Kidney glomerular epithelial cell (primary cell): ENCODE data around the gene PPP1R37.

Experiments used
- DNase-seq: peaks from one replicate; lab custom pipeline; 2025; lab: John Stamatoyannopoulos, UW

PPP1R37 gene

DNA sequence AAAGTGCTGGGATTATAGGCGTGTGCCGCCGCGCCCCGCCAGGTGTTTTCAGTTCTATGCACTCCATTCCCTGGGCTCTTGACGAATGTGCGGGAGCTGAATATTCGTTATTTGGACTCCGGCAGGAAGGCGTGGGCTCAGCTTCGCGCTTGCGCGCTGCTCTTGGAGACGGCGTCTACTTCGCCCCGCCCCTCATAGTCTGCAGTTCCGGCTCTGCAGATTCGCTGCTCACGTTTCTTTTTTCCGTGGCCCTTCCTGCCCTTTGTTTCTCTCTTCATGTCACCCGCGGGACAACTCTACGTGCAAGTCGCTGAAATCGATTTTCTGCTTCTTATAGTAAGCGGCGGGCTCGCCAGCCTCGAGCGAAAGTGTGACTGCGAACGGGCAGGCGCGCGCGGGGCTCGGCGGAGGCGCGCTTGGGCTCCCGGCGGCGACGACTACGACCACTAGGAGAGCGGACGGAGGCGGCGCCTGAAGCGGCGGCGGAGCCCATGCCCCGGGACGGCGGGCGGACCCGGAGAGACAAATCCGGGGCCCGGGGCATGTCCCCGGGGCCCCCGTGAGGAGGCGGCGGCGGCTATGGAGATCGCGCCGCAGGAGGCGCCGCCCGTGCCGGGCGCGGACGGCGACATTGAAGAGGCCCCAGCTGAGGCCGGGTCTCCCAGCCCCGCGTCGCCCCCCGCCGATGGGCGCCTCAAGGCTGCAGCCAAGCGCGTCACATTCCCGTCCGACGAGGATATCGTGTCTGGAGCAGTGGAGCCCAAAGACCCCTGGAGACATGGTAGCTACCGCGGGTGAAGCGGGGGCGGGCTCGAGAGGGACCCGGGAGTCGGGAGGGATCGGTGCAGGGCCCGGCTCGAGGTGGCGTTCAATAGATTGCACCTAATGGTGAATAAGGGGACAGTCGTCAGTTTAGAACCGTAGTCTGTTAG lies at the start of gene PPP1R37:
TSS of gene PPP1R37 (plus strand) at position 433 of the 932 bp plus-strand sequence. CDS start at position 580, 147 bp downstream.
- DNase-seq = peak; percentile 94

GRCh38 chr19:45045671-45046353 lies 47.2 kb upstream of the PPP1R37 start:
- DNase-seq = no peak

GRCh38 chr19:45046355-45046754 lies 46.6 kb upstream of the PPP1R37 start:
- no peak for DNase-seq

GRCh38 chr19:45047188-45047797 lies 45.7 kb upstream of the PPP1R37 start:
- DNase-seq = no peak

DNA sequence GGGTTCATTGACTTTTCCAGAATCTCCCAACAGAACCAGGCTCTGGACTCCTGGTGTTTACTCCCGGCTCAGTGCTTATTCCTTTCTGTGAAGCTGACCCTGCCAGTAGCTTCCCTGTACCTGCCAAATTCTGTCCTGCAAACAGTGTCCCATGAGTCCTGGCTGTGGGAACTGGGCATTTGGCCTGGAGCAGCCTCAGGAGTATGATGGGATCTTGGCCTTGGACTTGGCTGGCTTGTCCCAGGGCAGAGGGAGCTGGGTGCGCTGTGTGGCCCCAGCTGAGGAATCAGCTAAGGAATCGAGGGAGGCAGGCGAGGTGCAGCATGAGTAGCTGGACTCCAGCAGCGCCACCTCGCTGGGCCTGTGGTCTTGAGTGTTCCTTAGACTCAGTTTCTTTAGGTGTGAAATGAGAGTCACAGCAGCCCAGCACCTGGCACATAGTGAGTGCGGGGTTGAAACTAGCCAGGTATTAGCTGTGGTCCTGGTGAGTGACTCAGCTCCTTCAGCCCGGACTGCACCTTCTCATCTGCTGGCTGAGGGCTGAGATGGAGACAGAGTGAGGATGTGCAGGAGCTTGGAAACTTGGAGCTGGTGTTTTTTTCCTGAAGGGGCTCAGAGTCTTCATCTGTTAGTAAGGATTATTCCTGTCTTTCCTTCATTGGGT lies 43.8 kb upstream of the PPP1R37 start:
- DNase-seq = no peak

DNA sequence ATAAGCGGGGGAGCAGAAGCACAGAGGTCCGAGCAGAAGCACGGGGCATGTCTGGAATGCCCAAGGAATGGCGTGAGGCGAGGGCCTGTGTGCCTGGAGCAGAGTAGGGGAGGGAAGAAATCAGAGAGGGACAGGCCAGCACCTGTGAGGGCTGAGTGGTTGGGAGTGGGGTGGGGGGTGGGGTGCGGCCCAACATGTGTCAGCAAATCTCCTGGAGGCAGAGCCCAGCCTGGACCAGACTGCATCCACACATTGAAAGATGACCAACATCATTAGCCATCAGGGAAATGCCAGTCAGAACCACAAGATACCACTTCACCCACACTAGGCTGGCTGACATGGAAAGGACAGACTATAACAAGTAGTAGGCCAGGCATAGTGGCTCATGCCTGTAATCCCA lies 42.9 kb upstream of the PPP1R37 start:
- DNase-seq = no peak

GRCh38 chr19:45051929-45052579 lies 40.9 kb upstream of the PPP1R37 start:
- DNase-seq = no peak

- DNase-seq = no peak
Measured at GRCh38 chr19:45056831-45057230, 36.1 kb upstream of the PPP1R37 start.

DNA sequence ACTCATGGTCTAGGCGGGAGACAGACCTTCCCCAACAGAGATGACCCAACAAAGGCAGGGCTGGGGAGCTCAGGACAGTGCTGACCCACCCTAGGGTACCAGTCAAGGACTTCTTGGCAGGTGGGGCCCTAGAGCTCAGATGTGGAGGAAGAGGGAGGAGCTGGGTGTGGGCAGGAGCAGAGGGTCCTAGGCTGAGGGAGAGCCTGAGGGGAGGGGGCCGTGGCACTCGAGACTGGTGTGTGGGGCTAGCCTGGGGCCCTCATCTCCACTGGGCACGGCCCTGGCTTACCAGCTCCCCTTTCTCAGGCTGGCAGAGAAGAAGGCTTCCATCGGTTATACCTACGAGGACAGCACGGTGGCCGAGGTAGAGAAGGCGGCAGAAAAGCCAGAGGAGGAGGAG lies 35.5 kb upstream of the PPP1R37 start:
- DNase-seq = no peak

DNA sequence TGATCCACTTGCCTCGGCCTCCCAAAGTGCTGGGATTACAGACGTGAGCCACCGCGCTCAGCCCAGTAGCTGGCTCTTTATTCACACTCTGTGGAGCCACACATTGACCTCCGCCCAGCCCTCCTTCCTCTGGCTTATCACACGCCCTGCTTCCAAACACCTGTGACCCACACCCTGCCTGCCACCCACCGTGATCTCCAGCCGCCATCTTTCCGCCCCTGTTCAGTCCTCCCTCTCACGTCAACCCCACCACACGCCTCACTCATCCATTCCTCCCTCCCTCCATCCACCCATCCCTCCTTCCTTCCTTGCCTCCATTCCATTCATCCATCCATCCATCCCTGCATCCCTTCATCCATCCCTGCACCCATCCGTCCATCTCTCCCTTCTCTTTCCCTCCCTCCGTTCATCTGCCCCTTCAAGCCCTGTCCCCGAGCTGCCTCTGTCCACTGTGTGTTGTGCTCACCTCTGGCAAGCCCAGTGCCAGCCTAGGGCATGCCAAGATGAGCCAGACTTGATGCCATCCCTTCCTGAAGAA lies 34.3 kb upstream of the PPP1R37 start:
- no peak for DNase-seq

DNA sequence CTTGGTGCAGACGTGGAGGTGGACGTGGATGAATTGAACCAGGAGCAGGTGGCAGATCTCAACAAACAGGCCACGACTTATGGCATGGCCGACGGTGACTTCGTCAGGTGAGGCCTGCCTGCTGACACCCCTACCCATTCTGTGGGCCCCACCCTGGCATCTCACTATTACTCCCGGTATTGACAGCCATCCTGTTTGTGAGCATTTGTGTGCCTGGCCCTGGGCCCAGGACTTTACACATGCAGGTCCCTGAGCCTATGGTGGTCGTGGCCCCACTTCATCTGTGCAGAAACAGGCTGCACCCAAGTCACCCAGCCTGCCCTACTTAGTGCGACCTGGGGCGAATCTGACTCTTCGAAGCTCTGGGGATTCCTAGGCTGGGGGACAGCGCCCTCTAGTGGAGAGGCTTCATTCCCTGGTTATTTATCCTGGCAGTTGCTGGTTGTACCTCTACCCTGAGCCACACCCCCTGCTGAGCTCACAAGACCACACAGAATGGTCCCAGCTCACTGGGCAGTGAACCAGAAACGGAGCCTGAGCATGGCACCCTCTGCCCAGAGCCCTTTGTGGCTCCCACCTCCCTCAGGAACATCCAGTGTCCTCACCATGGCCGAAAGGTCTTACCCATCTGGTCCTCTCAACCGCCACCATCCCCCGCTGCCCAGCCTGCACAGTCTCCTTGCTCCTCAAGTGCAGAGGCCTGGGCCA lies 33.6 kb upstream of the PPP1R37 start:
- DNase-seq = peak; percentile 55

DNA sequence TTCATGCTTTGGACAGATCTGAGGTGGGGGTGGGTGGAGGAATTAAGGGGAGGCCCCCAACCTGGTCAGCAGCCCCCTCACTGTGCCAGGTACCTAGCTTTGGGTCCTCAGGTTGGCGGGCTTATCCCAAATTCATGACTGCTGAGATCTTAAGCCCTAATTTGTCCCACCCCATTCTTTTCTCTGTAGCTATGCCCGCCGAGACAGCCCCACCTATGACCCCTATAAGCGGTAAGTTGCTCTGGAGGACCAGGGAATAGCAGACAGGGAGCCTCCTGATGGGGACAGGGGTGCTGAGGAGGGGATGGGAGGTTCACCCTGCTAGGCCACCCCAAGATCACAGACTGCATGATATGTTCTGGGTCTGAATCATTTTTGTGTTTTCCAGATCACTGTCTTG lies 31.0 kb upstream of the PPP1R37 start:
- no peak for DNase-seq

DNA sequence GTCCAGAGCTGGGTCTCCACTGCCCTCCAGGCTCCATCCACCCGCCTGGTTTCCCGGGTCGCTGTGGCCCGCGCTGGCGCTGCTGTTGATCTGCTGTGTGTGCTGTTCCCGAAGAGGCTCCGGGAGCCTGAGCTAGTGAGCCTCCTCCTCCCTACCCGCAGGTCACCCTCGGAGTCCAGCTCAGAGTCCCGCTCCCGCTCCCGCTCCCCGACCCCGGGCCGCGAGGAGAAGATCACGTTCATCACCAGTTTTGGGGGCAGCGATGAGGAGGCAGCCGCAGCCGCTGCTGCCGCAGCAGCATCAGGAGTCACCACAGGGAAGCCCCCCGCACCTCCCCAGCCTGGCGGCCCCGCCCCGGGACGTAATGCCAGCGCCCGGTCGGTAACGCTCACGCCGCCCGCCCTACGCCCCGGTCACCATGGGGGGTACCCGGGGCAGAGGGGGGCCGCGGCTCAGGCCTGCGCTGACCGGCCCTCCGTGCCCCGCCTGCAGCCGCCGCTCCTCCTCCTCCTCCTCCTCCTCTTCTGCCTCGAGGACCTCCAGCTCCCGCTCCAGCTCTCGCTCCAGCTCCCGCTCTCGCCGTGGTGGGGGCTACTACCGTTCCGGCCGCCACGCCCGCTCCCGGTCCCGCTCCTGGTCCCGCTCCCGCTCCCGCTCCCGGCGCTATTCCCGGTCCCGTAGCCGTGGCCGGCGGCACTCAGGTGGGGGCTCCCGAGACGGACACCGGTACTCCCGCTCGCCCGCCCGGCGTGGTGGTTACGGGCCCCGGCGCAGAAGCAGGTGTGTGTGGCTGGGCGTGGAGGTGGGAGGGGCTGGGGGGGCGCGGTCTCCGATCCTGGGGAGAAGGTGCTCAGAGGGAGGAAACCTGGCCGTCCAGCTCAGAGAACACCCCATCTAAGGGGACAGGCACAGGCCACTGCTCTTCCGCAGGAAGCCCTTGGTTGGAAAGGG lies 28.9 kb upstream of the PPP1R37 start:
- no peak for DNase-seq

DNA sequence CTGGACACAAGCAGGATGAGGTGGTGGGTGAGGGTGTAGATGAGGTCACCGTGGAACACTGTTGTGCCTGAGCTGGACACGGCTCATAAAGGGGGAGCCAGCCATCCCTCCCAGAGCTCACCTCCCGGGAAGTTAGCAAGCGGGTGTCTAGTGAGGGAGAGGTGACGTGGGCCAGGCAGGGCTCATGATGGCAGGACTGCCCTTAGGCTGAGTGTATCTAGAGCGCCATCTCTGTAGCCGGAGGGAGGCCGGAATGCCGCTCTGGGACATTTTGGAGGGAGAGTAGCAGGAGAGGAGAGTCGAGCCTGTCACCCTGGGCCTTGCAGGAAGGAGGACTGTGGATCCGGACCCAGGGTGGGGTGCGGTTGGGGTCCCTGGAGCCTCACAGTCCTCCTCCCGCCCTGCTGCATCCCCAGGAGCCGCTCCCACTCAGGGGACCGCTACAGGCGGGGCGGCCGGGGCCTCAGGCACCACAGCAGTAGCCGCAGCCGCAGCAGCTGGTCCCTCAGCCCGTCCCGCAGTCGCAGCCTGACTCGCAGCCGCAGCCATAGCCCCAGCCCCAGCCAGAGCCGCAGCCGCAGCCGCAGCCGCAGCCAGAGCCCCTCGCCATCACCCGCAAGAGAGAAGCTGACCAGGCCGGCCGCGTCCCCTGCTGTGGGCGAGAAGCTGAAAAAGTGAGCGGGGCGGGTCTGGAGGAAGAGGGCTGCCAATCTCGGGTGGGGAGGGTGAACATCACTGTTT lies 25.9 kb upstream of the PPP1R37 start:
- no peak for DNase-seq

GRCh38 chr19:45068041-45068440 lies 24.9 kb upstream of the PPP1R37 start:
- no peak for DNase-seq

GRCh38 chr19:45069056-45069455 lies 23.9 kb upstream of the PPP1R37 start:
- no peak for DNase-seq

DNA sequence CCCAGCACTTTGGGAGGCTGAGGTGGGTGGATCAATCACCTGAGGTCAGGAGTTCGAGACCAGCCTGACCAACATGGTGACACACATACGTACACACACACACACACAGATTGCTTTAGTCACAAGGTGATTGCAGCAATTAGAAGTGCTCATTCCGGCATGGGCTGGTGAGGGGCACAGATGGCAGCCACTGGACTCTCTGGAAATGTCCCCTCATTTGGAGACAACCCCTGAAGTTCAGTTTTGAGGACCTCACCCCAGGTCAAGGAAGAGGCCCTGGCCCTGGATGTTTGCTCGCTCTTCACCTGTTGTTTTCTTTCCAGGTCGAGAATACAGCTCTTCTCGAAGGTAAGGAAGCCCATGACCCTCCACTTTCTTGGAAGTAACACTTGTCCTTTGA lies 22.8 kb upstream of the PPP1R37 start:
- DNase-seq = no peak

GRCh38 chr19:45070861-45071544 lies 22.0 kb upstream of the PPP1R37 start:
- no peak for DNase-seq
